Caco-2 (cell line): Measurements from ENCODE around the gene PPARGC1A. TPM values are rescaled to one million over a fixed set of nuclear protein-coding genes. Genes with fewer than 3 reads are reported as not detected.

ENCODE experiments used
- BruUV-seq: library from RNA; stranded (reverse); fragments of 400-500 nt; replicated peaks from 2 replicates; lab custom pipeline; 2021; lab: Mats Ljungman, UMichigan
- CTCF ChIA-PET: fragments of 300-600 bp; sonication (Branson Sonifier 250); formaldehyde crosslinking; loops from one replicate; lab custom pipeline; 2022; ENCODE audit warnings: antibody characterized with exemption; lab: Charles Lee
- POLR2A ChIA-PET: fragments of 300-600 bp; sonication (Branson Sonifier 250); formaldehyde crosslinking; loops from one replicate; lab custom pipeline; 2022; ENCODE audit warnings: antibody characterized with exemption; lab: Charles Lee
- DNase-seq, 2 experiments: peaks; one replicate each; pipeline versions ENCODE4 v3.0.0 to v3.0.0-alpha.2; 2020 to 2022
- H3K27me3 ChIP-seq: replicated peaks from 2 replicates; pipeline ENCODE4 v1.6.0; 2011; ENCODE audit warnings: low read length; ENCODE audit not compliant: control insufficient read depth, insufficient read depth
- H3K36me3 ChIP-seq: 2 replicates; pipeline ENCODE4 v1.5.1; 2011; ENCODE audit warnings: low read length; ENCODE audit not compliant: control insufficient read depth, insufficient read depth
- H3K4me1 ChIP-seq: fragments of 250-450 bp; sonication (Bioruptor Pico); 2 replicates; pipeline ENCODE4 v1.5.1; 2020; ENCODE audit warnings: mild to moderate bottlenecking
- H3K4me3 ChIP-seq: 2 replicates; pipeline ENCODE4 v1.5.1; 2011; ENCODE audit warnings: low read depth, mild to moderate bottlenecking, control low read depth, low read length
- H3K9me3 ChIP-seq: fragments of 250-450 bp; sonication (Bioruptor Pico); 2 replicates; pipeline ENCODE4 v1.5.1; 2020; ENCODE audit warnings: mild to moderate bottlenecking, moderate library complexity
- H3K27ac Mint-ChIP-seq: one replicate; pipeline ENCODE4 v1.8.0; 2022; ENCODE audit warnings: mixed read lengths; ENCODE audit not compliant: unreplicated experiment
- H3K27me3 Mint-ChIP-seq: one replicate; pipeline ENCODE4 v1.8.0; 2022; ENCODE audit warnings: mixed read lengths; ENCODE audit not compliant: insufficient read depth, unreplicated experiment
- H3K36me3 Mint-ChIP-seq: one replicate; pipeline ENCODE4 v1.8.0; 2022; ENCODE audit warnings: mild to moderate bottlenecking, mixed read lengths; ENCODE audit not compliant: insufficient read depth, unreplicated experiment
- H3K4me1 Mint-ChIP-seq: one replicate; pipeline ENCODE4 v1.8.0; 2022; ENCODE audit warnings: low read depth, mixed read lengths; ENCODE audit not compliant: unreplicated experiment
- H3K4me3 Mint-ChIP-seq: one replicate; pipeline ENCODE4 v1.8.0; 2022; ENCODE audit warnings: mild to moderate bottlenecking, moderate library complexity, mixed read lengths; ENCODE audit not compliant: unreplicated experiment
- H3K9me3 Mint-ChIP-seq: one replicate; pipeline ENCODE4 v1.8.0; 2022; ENCODE audit warnings: mixed read lengths; ENCODE audit not compliant: unreplicated experiment
- CTCF ChIP-seq, 2 experiments: fragments of 200-600 bp in 1 of 2; IDR thresholded peaks; 1 replicate in 1 of 2; 2 replicates in 1 of 2; pipeline versions ENCODE4 v1.5.1 to v1.8.0; 2011 to 2022; ENCODE audit warnings: antibody characterized with exemption in 1 of 2, control low read depth in 1 of 2, inconsistent platforms in 1 of 2, low read depth in 1 of 2, low read length in 1 of 2, mild to moderate bottlenecking in 1 of 2, moderate library complexity in 1 of 2; ENCODE audit not compliant: insufficient read depth in 1 of 2, severe bottlenecking in 1 of 2, unreplicated experiment in 1 of 2
- intact Hi-C: fragments of 100-400 bp; cut with micrococcal nuclease; formaldehyde crosslinking; loops from one replicate; pipeline ENCODE4 v1.10.0; 2022; ENCODE audit not compliant: unreplicated experiment
- total RNA-seq: library from RNA; stranded (reverse); gene quantifications from 2 replicates; pipeline ENCODE4 v1.2.3, GENCODE V29; 2022

Gene PPARGC1A
- total RNA-seq, 1 experiment from 2014 or later, result not detected

GRCh38 chr4:23818097-23818885, 71.6 kb downstream of the PPARGC1A start:
- Histone ChIP-seq H3K27me3 (no peaks in the 10 kb centered on the region), H3K36me3 (no peaks in the 10 kb centered on the region), H3K4me3 (no peak overlapping the region), H3K4me1 (no peaks in the 10 kb centered on the region), H3K9me3 (no peaks in the 10 kb centered on the region)
- Mint-ChIP-seq H3K9me3 (no peaks in the 10 kb centered on the region), H3K27ac (no peak overlapping the region), H3K27me3 (no peaks in the 10 kb centered on the region), H3K4me1 (no peaks in the 10 kb centered on the region), H3K4me3 (no peak overlapping the region), H3K36me3 (no peaks in the 10 kb centered on the region)
- POLR2A ChIA-PET, result no interaction called here
- no peak for DNase-seq
- CTCF ChIA-PET, result no interaction called here
- intact Hi-C loops, result no loop called here
- BruUV-seq, result no TSS peak
- no peak for TF ChIP-seq CTCF (IDR thresholded peaks at IDR 0.05; ENCODE audit: insufficient read depth in 1 of 2, low read depth in 1 of 2, low read length in 1 of 2, severe bottlenecking in 1 of 2, unreplicated experiment in 1 of 2)

GRCh38 chr4:23814996-23815660, 74.7 kb downstream of the PPARGC1A start:
- no peaks in the 10 kb centered on the region for H3K9me3 Mint-ChIP-seq
- no TSS peak for BruUV-seq
- intact Hi-C loops, result no loop called here
- H3K36me3 ChIP-seq, result no peaks in the 10 kb centered on the region
- DNase-seq, result no peak
- TF ChIP-seq CTCF (IDR thresholded peaks at IDR 0.05; ENCODE audit: insufficient read depth in 1 of 2, low read depth in 1 of 2, low read length in 1 of 2, severe bottlenecking in 1 of 2, unreplicated experiment in 1 of 2), result no peak
- H3K4me1 Mint-ChIP-seq, result no peaks in the 10 kb centered on the region
- no peak overlapping the region for H3K27ac Mint-ChIP-seq
- no peak overlapping the region for H3K4me3 Mint-ChIP-seq
- H3K4me3 ChIP-seq, result no peak overlapping the region
- H3K4me1 ChIP-seq, result no peaks in the 10 kb centered on the region
- CTCF ChIA-PET, result no interaction called here
- POLR2A ChIA-PET, result no interaction called here
- H3K36me3 Mint-ChIP-seq, result no peaks in the 10 kb centered on the region
- H3K27me3 Mint-ChIP-seq, result no peaks in the 10 kb centered on the region
- no peaks in the 10 kb centered on the region for H3K9me3 ChIP-seq
- no peaks in the 10 kb centered on the region for H3K27me3 ChIP-seq

- CTCF ChIA-PET, result no interaction called here
- no TSS peak for BruUV-seq
These were observed 75.3 kb downstream of the PPARGC1A start for GRCh38 chr4:23814587-23814986.

More at GRCh38 chr4:23814587-23814986, 75.3 kb downstream of the PPARGC1A start:
- H3K4me3 Mint-ChIP-seq, result no peak overlapping the region
- no peaks in the 10 kb centered on the region for H3K4me1 ChIP-seq
- no peaks in the 10 kb centered on the region for H3K27me3 ChIP-seq
- POLR2A ChIA-PET, result no interaction called here
- no peaks in the 10 kb centered on the region for H3K27me3 Mint-ChIP-seq
- H3K4me3 ChIP-seq, result no peak overlapping the region
- H3K9me3 Mint-ChIP-seq, result no peaks in the 10 kb centered on the region
- no peak for TF ChIP-seq CTCF (IDR thresholded peaks at IDR 0.05; ENCODE audit: insufficient read depth in 1 of 2, low read depth in 1 of 2, low read length in 1 of 2, severe bottlenecking in 1 of 2, unreplicated experiment in 1 of 2)
- H3K36me3 Mint-ChIP-seq, result no peaks in the 10 kb centered on the region
- no peaks in the 10 kb centered on the region for H3K4me1 Mint-ChIP-seq
- no peak for DNase-seq
- H3K36me3 ChIP-seq, result no peaks in the 10 kb centered on the region
- intact Hi-C loops, result no loop called here
- no peak overlapping the region for H3K27ac Mint-ChIP-seq
- H3K9me3 ChIP-seq, result no peaks in the 10 kb centered on the region
